NCI-H345 (cell line): ENCODE data around the gene TLX2.
"Not testable (repeated sequence)": the region's sequence is repeated elsewhere in the genome, so short reads cannot be mapped to it uniquely, and the experiment has no call there.

Source experiments
- DNase-seq: peaks from one replicate; lab custom pipeline; 2025; lab: John Stamatoyannopoulos, UW

Gene TLX2

DNA sequence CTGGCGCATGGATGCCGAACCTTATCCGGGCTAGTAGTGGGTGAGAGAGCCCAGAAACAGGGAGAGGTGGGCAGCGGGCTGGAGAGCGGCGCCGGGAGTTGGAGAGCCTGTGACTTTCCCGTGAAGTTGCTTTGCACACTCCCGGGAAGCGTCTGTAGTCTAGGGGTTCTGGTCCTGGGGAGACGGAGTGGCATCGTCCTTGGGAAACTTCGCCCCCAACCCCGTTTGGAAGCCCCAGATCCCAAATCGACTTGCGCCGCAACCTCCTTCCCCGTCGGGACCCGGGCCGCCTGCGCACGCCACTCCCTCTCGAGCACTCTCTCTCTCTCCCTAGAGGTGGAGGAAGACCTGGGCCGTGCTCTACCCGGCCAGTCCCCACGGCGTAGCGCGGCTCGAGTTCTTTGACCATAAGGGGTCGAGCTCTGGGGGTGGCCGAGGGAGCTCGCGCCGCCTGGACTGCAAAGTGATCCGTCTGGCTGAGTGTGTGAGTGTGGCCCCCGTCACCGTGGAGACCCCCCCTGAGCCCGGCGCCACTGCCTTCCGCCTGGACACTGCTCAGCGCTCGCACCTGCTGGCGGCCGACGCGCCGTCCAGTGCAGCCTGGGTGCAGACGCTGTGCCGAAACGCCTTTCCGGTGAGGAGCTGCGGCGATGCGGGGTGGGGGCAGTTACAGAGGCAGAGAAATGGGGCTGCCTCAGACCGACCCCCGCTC lies 40.7 kb downstream of the TLX2 start:
- no peak for DNase-seq

DNA sequence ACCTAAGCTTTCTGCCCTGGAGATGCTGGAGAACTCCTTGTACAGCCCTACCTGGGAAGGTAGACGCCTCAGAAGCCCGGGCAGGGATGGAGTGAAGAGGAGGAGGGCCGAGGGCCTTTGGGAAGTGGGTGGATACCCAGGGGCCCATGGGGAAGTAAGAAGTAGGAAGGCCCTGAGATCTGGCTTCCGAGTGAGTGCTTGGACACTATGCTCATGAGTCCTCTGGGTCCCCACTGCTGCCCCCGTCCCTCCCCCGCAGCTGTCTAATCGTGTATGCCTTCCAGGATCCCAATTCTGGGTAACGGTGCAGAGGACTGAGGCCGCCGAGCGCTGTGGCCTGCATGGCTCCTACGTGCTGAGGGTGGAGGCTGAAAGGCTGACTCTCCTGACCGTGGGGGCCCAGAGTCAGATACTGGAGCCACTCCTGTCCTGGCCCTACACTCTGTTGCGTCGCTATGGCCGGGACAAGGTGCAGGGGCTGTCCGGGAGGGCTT lies 41.4 kb downstream of the TLX2 start:
- no peak for DNase-seq

DNA sequence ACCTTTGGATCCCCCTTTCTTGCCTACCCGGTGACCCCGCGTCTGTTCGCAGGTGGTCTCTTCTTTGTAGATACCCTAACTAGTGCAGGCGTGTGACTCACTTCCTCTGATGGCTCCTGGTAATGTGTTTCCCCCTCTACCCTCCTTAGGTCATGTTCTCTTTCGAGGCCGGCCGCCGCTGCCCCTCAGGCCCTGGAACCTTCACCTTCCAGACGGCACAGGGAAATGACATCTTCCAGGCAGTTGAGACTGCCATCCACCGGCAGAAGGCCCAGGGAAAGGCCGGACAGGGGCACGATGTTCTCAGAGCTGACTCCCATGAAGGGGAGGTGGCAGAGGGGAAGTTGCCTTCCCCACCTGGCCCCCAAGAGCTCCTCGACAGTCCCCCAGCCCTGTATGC lies 41.9 kb downstream of the TLX2 start:
- DNase-seq, result no peak

DNA sequence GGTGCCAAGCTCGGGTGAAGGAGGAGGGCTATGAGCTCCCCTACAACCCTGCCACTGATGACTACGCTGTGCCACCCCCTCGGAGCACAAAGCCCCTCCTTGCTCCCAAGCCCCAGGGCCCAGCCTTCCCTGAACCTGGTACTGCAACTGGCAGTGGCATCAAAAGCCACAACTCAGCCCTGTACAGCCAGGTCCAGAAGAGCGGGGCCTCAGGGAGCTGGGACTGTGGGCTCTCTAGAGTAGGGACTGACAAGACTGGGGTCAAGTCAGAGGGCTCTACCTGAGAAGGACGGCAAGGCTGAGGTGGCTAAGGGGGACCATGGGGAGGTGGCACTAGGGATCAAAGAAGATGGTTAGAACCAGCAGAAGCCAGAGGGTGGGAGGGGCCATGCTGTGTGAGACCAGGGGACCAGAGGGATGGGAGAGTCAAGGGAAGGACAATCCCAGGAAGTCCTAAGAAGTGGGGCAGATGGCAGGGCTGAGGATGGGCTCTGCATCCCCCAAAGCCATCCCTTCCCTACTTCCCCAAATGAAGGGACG lies 42.7 kb downstream of the TLX2 start:
- DNase-seq, result no peak

DNA sequence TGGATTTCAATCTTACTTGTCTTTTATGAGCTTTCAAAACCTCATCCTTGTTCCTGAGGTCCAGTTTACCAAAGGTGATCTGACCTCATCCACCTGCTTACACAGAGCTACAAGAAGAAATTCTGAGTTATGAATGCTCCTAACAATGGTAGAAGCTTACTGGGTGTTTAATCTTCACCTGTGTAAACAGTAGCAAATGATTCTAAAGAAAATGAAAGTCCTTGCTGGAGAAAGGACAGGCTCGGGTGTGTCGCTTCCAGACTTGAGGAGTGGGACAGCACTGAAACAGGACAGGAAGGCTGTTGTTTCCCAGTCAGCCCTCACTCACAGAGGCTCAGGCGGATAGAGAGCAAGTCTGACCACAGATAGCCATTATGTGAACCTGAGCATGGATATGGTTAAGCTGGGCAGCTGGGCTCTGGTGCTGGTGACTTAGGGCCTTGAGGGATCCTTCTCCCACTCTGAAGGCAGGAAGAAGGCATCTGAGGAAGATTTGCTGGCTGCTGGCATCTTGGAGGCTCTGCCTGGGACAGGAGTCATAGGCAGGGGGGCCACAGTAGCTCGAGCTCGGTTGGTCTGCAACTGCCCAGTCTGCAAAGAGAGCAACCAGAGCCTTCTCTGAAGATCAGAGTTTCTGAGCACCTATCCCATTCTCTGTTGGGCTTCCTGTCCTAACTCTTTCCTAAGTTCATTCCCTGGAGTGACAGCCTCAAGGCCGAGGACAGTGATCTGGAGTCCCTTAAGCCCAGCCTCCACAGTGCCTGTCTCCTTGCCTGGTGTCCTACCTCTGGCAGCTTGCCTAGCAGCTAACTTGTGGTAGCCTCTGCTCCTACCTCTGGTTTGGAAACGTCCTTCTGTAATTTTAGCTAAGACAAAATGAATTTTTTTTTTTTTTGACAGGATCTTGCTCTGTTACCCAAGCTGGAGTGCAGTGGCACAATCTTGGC lies 44.3 kb downstream of the TLX2 start:
- DNase-seq, result no peak

DNA sequence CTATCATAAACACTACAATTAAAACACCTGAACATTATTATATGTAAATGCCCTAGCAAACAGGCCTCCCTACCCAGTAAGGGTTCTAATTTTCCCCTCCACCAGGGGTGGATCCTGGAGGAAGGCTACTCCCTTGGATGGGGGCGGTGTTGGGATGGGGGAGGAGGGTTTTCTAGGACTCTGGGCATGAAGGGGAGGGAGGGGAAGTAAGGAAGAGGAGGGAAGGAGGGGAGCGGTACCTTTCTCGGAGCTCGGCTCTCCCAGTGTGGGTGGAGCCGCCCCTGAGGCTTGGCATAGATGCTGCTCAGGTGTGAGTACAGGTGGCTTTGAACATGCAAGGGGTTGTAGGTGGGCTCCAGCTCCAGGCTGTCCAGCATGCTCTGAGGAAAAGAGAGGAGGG lies 45.7 kb downstream of the TLX2 start:
- no peak for DNase-seq

DNA sequence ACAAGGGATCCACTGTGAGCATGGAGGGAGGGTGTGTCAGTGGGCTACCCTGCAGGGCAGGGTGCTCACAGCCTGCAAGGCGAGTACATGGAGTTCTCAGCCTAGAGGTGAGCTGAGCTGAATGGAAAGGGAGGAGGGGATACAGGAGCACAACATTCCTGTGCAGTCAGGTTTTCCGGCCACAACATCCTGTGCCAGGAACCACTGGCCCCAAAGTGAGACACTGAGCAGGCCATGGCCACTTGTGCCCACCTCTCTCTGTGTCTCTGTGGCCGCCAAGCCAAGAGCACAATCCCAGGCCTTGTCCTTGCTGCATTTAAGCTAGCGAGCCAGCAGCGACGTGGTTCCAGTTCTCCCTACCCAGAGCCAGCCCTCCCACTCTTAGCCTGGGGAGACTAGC lies 46.3 kb downstream of the TLX2 start:
- DNase-seq, result no peak

DNA sequence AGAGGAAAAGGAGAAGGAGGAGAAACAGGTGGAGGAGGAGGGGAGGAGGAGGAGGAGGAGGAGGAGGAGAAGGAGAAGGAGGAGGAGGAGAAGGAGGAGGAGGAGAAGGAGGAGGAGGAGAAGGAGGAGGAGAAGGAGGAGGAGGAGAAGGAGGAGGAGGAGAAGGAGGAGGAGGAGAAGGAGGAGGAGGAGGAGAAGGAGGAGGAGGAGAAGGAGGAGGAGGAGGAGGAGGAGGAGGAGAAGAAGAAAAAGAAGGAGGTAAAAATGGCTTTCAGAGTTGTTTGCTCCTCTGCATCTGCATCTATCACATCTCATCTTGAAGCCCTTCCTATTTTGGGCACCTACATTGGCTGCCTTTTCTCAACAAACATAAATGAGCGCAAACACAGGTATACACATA lies 46.8 kb downstream of the TLX2 start:
- DNase-seq, result not testable (repeated sequence)

DNA sequence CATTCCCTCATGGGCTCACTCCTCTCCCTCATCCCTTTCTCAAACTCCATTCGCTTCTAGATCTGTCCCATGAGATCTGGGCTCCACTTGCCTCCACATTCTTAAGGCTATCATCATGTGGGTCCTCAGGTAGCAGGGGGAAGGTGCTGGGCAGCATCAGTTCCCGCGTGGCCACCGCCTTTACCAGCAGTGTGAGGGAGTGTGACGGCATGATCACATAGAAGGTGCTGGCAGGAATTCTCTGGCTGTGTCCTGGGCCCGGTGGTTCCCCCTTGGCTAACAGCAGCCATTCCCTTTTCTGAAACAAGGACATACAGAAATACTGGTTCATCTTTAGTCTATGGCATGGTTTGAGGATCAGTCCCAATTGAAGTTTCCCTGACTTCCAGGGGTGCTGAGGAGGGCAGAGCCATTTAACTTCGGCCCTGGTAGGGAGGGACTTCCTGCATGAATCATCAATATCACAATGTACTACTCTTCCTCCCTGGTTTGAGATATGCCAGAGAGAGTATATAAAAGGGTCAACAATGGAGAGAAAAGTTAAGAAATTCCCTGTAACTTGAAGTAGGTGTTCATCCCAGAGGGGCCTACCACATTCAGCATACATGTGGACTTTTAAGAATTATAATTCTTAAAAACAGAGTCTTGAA lies 48.0 kb downstream of the TLX2 start:
- DNase-seq, result no peak

DNA sequence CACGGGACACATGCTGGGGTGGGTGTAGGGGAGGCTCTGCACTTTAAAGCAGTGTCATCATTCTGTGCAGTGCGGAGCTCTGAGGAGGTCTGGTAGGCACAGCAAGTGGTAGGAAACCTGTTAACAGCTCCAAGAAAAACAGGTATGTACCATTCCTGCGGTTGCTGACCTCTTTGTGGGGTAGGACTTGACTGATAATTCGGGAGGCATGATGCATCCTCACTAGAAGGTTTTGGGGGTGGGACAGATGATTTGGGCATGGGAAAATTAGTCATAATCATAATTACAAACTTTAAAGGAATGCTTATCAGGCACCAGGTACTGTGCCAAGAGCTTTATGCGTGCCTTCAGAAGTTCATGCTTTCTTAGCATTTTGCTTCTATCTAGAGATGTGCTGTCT lies 50.0 kb downstream of the TLX2 start:
- DNase-seq, result no peak

DNA sequence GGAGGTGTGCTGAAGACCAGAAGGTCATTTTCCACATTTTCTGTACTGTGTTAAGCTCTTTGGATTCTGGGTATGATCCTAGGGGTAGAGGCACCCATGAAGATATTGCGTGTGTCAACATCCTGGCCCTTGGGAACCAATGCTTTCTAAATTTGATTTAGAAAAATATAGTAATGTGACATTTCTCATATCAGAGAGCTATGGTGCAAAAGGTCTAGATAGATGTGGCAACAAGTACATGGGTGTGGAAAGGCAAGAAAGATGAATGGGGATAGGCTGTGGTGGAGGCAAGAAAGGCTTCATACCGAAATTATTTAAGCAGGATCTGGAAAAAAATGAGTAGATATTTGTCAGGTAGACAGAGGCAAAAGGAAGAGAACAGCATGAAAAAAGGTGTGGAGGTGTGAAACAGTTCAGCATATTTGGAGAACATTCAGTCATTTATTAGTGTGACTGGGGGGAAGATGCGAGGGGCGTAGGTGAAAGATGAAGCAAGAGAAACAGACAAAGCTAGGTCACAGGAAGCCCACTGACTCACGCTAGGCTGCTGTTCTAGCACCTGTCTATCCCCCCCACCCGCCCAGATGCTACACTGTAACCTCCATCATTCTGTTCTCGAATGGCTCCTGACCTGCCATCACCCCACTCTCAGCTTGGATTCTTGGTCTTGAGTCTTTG lies 52.0 kb downstream of the TLX2 start:
- no peak for DNase-seq

DNA sequence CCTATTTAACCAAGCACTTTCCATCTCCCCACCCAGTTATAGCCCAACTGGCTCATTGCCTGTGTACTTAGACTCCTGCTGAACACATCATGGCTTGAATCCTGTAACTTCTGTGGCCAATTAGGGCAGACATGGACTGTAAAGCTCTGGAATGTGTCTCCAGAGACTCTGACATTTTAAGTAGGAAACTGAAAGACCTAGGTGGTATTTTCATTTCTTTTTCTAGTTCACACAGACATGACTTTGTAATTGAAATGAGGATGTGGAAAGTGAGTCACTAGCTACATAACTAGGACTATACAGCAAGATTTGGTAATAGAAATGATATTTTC lies 52.5 kb downstream of the TLX2 start:
- DNase-seq, result no peak
